Neural cell (in vitro differentiated cells): ENCODE results near the gene SMIM38. TPM values are rescaled to one million over a fixed set of nuclear protein-coding genes. Genes with fewer than 3 reads are reported as not detected.

Source experiments
- H2AFZ ChIP-seq: fragments of 200-600, 300-800 bp; sonication (generic), shearing (Covaris generic); 2 replicates; pipeline ENCODE4 v1.6.0; 2014; ENCODE audit warnings: low read depth, mild to moderate bottlenecking, antibody characterized with exemption, low read length, moderate library complexity
- H3F3A ChIP-seq: fragments of 200-600 bp; shearing (Covaris generic); 2 replicates; pipeline ENCODE4 v1.6.1; 2016; ENCODE audit warnings: mild to moderate bottlenecking, moderate library complexity, mixed read lengths, antibody characterized with exemption, low read length; ENCODE audit not compliant: insufficient read depth, poor library complexity, severe bottlenecking
- H3K27ac ChIP-seq: fragments of 200-600, 300-800 bp; sonication (generic), shearing (Covaris generic); 2 replicates; pipeline ENCODE4 v1.5.1; 2014; ENCODE audit warnings: mild to moderate bottlenecking, low read length, moderate library complexity
- H3K27me3 ChIP-seq: fragments of 300-800, 200-600 bp; sonication (generic), shearing (Covaris generic); 2 replicates; pipeline ENCODE4 v1.6.0; 2014; ENCODE audit warnings: mild to moderate bottlenecking, low read depth, low read length, moderate library complexity; ENCODE audit not compliant: insufficient read depth
- H3K36me3 ChIP-seq: fragments of 300-800, 200-600 bp; sonication (generic), shearing (Covaris generic); 2 replicates; pipeline ENCODE4 v1.5.1; 2014; ENCODE audit warnings: mild to moderate bottlenecking, antibody characterized with exemption, low read length, moderate library complexity; ENCODE audit not compliant: insufficient read depth
- H3K4me2 ChIP-seq: fragments of 300-800, 200-600 bp; sonication (generic), shearing (Covaris generic); 2 replicates; pipeline ENCODE4 v1.6.0; 2014; ENCODE audit warnings: mild to moderate bottlenecking, low read length
- H3K4me3 ChIP-seq: fragments of 300-800, 200-600 bp; sonication (generic), shearing (Covaris generic); 2 replicates; pipeline ENCODE4 v1.5.1; 2014; ENCODE audit warnings: mild to moderate bottlenecking, low read length, moderate library complexity
- H3K79me2 ChIP-seq: fragments of 200-600 bp; shearing (Covaris generic); replicated peaks from 2 replicates; pipeline ENCODE4 v1.6.0; 2014; ENCODE audit warnings: mild to moderate bottlenecking, low read length, moderate library complexity; ENCODE audit not compliant: insufficient read depth
- H3K9ac ChIP-seq: fragments of 300-800, 200-600 bp; sonication (generic), shearing (Covaris generic); 2 replicates; pipeline ENCODE4 v1.6.1; 2016; ENCODE audit warnings: mild to moderate bottlenecking, low read length, mixed read lengths
- H3K9me2 ChIP-seq: fragments of 200-600 bp; shearing (Covaris generic); 2 replicates; pipeline ENCODE4 v1.6.1; 2016; ENCODE audit warnings: mild to moderate bottlenecking, low read length, mixed read lengths; ENCODE audit not compliant: insufficient read depth
- H3K9me3 ChIP-seq: fragments of 200-600, 300-800 bp; sonication (generic), shearing (Covaris generic); 2 replicates; pipeline ENCODE4 v1.6.1; 2016; ENCODE audit warnings: mild to moderate bottlenecking, mixed run types, low read length, moderate library complexity, mixed read lengths
- H4K20me1 ChIP-seq: fragments of 200-600 bp; shearing (Covaris generic); 2 replicates; pipeline ENCODE4 v1.6.1; 2016; ENCODE audit warnings: mild to moderate bottlenecking, mixed run types; ENCODE audit not compliant: insufficient read depth
- EP300 ChIP-seq: fragments of 450-650 bp; conservative IDR thresholded peaks from 2 replicates; pipeline ENCODE4 v1.6.1; 2014; ENCODE audit warnings: antibody characterized with exemption, mild to moderate bottlenecking, moderate library complexity; ENCODE audit not compliant: poor library complexity, severe bottlenecking
- EZH2 ChIP-seq: fragments of 200-600, 300-800 bp; shearing (Covaris generic), sonication (generic); IDR thresholded peaks from 2 replicates; pipeline ENCODE4 v1.6.1; 2014; ENCODE audit warnings: antibody characterized with exemption, low read length, borderline replicate concordance, mild to moderate bottlenecking; ENCODE audit not compliant: insufficient read depth, poor library complexity, severe bottlenecking
- MXI1 ChIP-seq: fragments of 450-650 bp; conservative IDR thresholded peaks from 2 replicates; pipeline ENCODE4 v1.6.1; 2014; ENCODE audit warnings: antibody characterized with exemption, mild to moderate bottlenecking; ENCODE audit not compliant: poor library complexity, severe bottlenecking
- POLR2AphosphoS5 ChIP-seq: IDR thresholded peaks from 2 replicates; pipeline ENCODE4 v1.6.1; 2012
- RAD21 ChIP-seq: fragments of 450-650 bp; conservative IDR thresholded peaks from 2 replicates; pipeline ENCODE4 v1.6.1; 2014; ENCODE audit warnings: antibody characterized with exemption, mild to moderate bottlenecking, moderate library complexity
- SMC3 ChIP-seq: fragments of 450-650 bp; conservative IDR thresholded peaks from 2 replicates; pipeline ENCODE4 v1.6.1; 2014; ENCODE audit warnings: antibody characterized with exemption, mild to moderate bottlenecking, moderate library complexity; ENCODE audit not compliant: poor library complexity
- TAF1 ChIP-seq: IDR thresholded peaks from 2 replicates; pipeline ENCODE4 v1.6.1; 2012; ENCODE audit warnings: low read depth
- polyA plus RNA-seq: library from polyadenylated mRNA; depleted of rRNA; stranded (reverse); fragments of >200 nt; gene quantifications from 2 replicates; pipeline ENCODE4 v1.2.3, GENCODE V29; 2014
- TF ChIP-seq, protein P1 (sequence below): fragments of 450-650 bp; IDR thresholded peaks from 2 replicates; pipeline ENCODE4 v1.5.1; 2014; ENCODE audit warnings: antibody characterized with exemption, mild to moderate bottlenecking, moderate library complexity; ENCODE audit not compliant: poor library complexity, severe bottlenecking
- TF ChIP-seq, protein P2 (sequence below): IDR thresholded peaks from 2 replicates; pipeline ENCODE4 v1.6.1; 2012; ENCODE audit warnings: borderline replicate concordance

Gene SMIM38
- polyA plus RNA-seq, 1 donor from 2014 or later, result 1.9 TPM

DNA sequence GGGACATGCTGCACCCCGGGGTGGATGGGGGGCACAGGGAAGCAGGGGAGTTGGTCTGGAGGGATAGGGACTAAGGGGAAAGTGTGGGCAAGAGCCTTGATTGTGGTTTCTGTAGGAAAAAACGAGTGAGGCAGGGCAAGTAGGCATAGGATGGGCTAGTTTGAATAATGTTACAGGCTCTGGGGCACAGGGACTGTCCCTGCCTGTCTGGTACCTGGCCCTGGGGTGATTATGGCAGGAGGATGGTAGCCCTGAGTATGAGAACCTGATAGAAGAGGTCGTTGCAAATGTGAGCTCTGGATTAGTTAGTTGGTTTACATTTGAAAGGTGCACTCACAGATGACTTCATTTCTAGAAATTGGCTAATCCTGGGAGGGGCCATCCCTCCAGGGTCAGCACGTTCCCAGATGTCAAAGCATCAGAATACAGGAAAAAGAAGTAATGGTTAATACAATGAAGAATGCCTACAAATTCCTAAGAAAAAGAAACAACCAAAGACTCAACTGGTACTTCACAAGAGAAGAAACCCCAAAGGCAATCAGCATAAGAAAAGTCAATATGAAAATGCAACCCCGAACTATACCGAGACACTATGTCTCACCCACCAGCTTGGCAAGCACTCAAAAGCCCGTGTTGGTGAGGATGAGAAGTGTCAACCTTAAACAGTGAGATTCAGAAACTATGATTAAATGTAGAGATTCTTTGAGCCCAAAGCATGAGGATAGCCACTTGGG, 11.3 kb upstream of the SMIM38 start:
- H3K9me2 ChIP-seq, result no peaks in the 10 kb centered on the region
- H3K36me3 ChIP-seq, result no peaks in the 10 kb centered on the region
- no peak overlapping the region for H3K27ac ChIP-seq
- no peak overlapping the region for H3K9ac ChIP-seq
- TF ChIP-seq SMC3, result no peak
- no peak for TF ChIP-seq EP300
- no peak for TF ChIP-seq EZH2
- no peak for TF ChIP-seq POLR2AphosphoS5
- TF ChIP-seq, protein P1, sequence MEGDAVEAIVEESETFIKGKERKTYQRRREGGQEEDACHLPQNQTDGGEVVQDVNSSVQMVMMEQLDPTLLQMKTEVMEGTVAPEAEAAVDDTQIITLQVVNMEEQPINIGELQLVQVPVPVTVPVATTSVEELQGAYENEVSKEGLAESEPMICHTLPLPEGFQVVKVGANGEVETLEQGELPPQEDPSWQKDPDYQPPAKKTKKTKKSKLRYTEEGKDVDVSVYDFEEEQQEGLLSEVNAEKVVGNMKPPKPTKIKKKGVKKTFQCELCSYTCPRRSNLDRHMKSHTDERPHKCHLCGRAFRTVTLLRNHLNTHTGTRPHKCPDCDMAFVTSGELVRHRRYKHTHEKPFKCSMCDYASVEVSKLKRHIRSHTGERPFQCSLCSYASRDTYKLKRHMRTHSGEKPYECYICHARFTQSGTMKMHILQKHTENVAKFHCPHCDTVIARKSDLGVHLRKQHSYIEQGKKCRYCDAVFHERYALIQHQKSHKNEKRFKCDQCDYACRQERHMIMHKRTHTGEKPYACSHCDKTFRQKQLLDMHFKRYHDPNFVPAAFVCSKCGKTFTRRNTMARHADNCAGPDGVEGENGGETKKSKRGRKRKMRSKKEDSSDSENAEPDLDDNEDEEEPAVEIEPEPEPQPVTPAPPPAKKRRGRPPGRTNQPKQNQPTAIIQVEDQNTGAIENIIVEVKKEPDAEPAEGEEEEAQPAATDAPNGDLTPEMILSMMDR, result no peak
- no peak for TF ChIP-seq RAD21
- TF ChIP-seq, protein P2, sequence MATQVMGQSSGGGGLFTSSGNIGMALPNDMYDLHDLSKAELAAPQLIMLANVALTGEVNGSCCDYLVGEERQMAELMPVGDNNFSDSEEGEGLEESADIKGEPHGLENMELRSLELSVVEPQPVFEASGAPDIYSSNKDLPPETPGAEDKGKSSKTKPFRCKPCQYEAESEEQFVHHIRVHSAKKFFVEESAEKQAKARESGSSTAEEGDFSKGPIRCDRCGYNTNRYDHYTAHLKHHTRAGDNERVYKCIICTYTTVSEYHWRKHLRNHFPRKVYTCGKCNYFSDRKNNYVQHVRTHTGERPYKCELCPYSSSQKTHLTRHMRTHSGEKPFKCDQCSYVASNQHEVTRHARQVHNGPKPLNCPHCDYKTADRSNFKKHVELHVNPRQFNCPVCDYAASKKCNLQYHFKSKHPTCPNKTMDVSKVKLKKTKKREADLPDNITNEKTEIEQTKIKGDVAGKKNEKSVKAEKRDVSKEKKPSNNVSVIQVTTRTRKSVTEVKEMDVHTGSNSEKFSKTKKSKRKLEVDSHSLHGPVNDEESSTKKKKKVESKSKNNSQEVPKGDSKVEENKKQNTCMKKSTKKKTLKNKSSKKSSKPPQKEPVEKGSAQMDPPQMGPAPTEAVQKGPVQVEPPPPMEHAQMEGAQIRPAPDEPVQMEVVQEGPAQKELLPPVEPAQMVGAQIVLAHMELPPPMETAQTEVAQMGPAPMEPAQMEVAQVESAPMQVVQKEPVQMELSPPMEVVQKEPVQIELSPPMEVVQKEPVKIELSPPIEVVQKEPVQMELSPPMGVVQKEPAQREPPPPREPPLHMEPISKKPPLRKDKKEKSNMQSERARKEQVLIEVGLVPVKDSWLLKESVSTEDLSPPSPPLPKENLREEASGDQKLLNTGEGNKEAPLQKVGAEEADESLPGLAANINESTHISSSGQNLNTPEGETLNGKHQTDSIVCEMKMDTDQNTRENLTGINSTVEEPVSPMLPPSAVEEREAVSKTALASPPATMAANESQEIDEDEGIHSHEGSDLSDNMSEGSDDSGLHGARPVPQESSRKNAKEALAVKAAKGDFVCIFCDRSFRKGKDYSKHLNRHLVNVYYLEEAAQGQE, result no peak
- no peak overlapping the region for H2AFZ ChIP-seq
- H3K4me3 ChIP-seq, result no peak overlapping the region
- no peaks in the 10 kb centered on the region for H3K79me2 ChIP-seq
- no peaks in the 10 kb centered on the region for H3F3A ChIP-seq
- no peaks in the 10 kb centered on the region for H4K20me1 ChIP-seq
- no peaks in the 10 kb centered on the region for H3K9me3 ChIP-seq
- H3K4me2 ChIP-seq, result no peak overlapping the region
- no peaks in the 10 kb centered on the region for H3K27me3 ChIP-seq

DNA sequence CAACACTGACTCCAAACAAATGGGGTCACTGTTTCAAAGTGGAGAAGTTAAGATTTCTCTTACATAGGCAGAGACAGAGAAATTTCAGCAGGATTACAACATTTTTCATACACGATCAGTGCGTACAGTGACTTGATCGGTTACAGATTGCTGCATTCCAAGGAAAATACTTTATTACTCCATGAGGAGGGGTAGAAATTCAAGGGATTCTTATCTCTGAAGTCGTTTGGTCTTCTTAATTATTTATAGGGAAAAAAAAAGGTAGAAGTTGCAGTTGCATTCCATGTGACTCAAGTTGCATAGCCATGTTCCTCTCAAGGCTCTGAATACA, 10.7 kb upstream of the SMIM38 start:
- H3K9ac ChIP-seq, result no peak overlapping the region
- H3F3A ChIP-seq, result no peaks in the 10 kb centered on the region
- H2AFZ ChIP-seq, result no peak overlapping the region
- no peaks in the 10 kb centered on the region for H3K9me2 ChIP-seq
- no peaks in the 10 kb centered on the region for H3K9me3 ChIP-seq
- H3K27ac ChIP-seq, result no peak overlapping the region
- H3K4me2 ChIP-seq, result no peak overlapping the region
- TF ChIP-seq, protein P2, result no peak
- TF ChIP-seq EZH2, result no peak
- no peak for TF ChIP-seq POLR2AphosphoS5
- TF ChIP-seq MXI1, result no peak
- TF ChIP-seq EP300, result no peak
- no peak for TF ChIP-seq TAF1
- no peak for TF ChIP-seq RAD21
- no peak for TF ChIP-seq SMC3
- TF ChIP-seq, protein P1, result no peak
- no peaks in the 10 kb centered on the region for H3K27me3 ChIP-seq
- no peaks in the 10 kb centered on the region for H3K36me3 ChIP-seq
- no peak overlapping the region for H3K4me3 ChIP-seq
- no peaks in the 10 kb centered on the region for H3K79me2 ChIP-seq
- no peaks in the 10 kb centered on the region for H4K20me1 ChIP-seq
